Activated T-helper 17 cell treated with anti-CD3 and anti-CD28 coated beads, Interleukin-2, amount 50 U/mL, for 72 hours (primary cell): ENCODE measurements around the gene HSD11B1L. TPM values are rescaled to one million over a fixed set of nuclear protein-coding genes. Genes with fewer than 3 reads are reported as not detected.

Source experiments
- ATAC-seq: fragments of 150-1000 bp; cut with Tn5 transposase; replicated peaks from 2 replicates; pipeline ENCODE4 v1.10.0; 2021; ENCODE audit warnings: mild to moderate bottlenecking, moderate library complexity
- H3K27ac Mint-ChIP-seq: one replicate; pipeline ENCODE4 v1.8.0; 2022; ENCODE audit warnings: mixed read lengths
- H3K27me3 Mint-ChIP-seq: one replicate; pipeline ENCODE4 v1.8.0; 2022; ENCODE audit warnings: mixed read lengths
- H3K36me3 Mint-ChIP-seq: one replicate; pipeline ENCODE4 v1.8.0; 2022; ENCODE audit warnings: low read depth, mild to moderate bottlenecking, mixed read lengths
- H3K4me1 Mint-ChIP-seq: one replicate; pipeline ENCODE4 v1.8.0; 2022; ENCODE audit warnings: mixed read lengths
- H3K4me3 Mint-ChIP-seq: one replicate; pipeline ENCODE4 v1.8.0; 2022; ENCODE audit warnings: mild to moderate bottlenecking, mixed read lengths
- H3K9me3 Mint-ChIP-seq: one replicate; pipeline ENCODE4 v1.8.0; 2022; ENCODE audit warnings: mixed read lengths
- total RNA-seq, 2 donors: library from RNA; stranded (reverse); gene quantifications; one replicate each; pipeline ENCODE4 v1.2.3, GENCODE V29; 2022

Gene HSD11B1L
- total RNA-seq, 2 donors from 2014 or later, result 2.3 to 5.3 TPM

DNA sequence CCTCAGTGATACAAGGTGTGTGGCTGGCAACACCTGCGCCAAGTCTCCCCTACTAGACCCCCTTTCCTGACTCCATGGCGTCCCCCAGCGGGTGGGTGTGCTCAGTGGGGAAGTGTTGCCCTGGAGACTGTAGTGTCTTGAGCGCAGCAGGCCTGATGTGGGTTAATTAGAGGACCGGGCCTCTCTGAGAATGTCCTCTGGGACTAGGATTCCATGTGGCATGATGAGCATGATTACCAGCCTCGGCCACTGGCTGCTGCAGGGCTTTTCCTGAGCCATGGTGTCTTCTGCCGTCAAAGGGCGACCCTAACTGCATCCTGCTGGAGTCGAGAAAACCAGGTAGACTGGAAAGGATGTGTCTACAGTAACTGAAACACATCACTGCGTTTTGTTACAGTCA is 28.6 kb upstream of the HSD11B1L start:
- Mint-ChIP-seq H3K36me3 (peaks cover 96% of the 10 kb centered on the region), H3K27ac (no peak overlapping the region)

GRCh38 chr19:5654931-5655330 is 25.9 kb upstream of the HSD11B1L start:
- peaks cover 100% of the 10 kb centered on the region for H3K36me3 Mint-ChIP-seq
- no peak overlapping the region for H3K27ac Mint-ChIP-seq
- no peaks in the 10 kb centered on the region for H3K4me1 Mint-ChIP-seq
- ATAC-seq, result no peak
- H3K4me3 Mint-ChIP-seq, result no peak overlapping the region
- no peaks in the 10 kb centered on the region for H3K9me3 Mint-ChIP-seq
- H3K27me3 Mint-ChIP-seq, result no peaks in the 10 kb centered on the region

More for the DNA sequence above, 28.6 kb upstream of the HSD11B1L start:
- Mint-ChIP-seq H3K27me3 (no peaks in the 10 kb centered on the region), H3K9me3 (no peaks in the 10 kb centered on the region), H3K4me1 (no peaks in the 10 kb centered on the region), H3K4me3 (no peak overlapping the region)
- no peak for ATAC-seq

DNA sequence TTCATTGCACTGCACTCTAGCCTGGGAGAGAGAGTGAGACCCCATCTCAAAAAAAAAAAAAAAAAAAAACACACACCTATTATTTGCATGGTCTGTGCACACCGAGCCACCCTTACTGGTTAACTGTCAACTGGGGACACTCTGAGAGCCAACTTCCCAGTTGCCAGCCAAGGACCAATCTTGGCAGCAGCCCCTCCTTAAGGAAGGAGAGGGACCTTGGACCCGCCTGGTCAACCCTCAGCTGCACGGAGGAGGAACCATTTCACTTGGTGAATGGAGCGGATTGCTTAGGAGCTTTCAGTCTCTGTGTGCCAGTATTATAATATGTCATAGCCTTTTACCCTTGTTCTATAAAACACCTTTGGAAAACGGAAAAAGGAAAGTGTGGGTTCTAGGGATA is 25.4 kb upstream of the HSD11B1L start:
- Mint-ChIP-seq H3K27me3 (no peaks in the 10 kb centered on the region), H3K36me3 (peaks cover 100% of the 10 kb centered on the region), H3K27ac (no peak overlapping the region), H3K4me1 (no peaks in the 10 kb centered on the region), H3K4me3 (no peak overlapping the region), H3K9me3 (no peaks in the 10 kb centered on the region)
- no peak for ATAC-seq

GRCh38 chr19:5661483-5661882 is 19.3 kb upstream of the HSD11B1L start:
- Mint-ChIP-seq H3K4me3 (no peak overlapping the region), H3K27ac (no peak overlapping the region), H3K36me3 (peaks cover 100% of the 10 kb centered on the region), H3K27me3 (no peaks in the 10 kb centered on the region), H3K9me3 (no peaks in the 10 kb centered on the region), H3K4me1 (peaks cover 7% of the 10 kb centered on the region)
- no peak for ATAC-seq

- Mint-ChIP-seq H3K27ac (no peak overlapping the region), H3K4me1 (peaks cover 7% of the 10 kb centered on the region), H3K9me3 (no peaks in the 10 kb centered on the region), H3K27me3 (no peaks in the 10 kb centered on the region), H3K4me3 (no peak overlapping the region), H3K36me3 (peaks cover 100% of the 10 kb centered on the region)
- no peak for ATAC-seq
Observed at GRCh38 chr19:5663904-5664303, 16.9 kb upstream of the HSD11B1L start.

- H3K9me3 Mint-ChIP-seq, result no peaks in the 10 kb centered on the region
- H3K27ac Mint-ChIP-seq, result no peak overlapping the region
- H3K4me1 Mint-ChIP-seq, result peaks cover 7% of the 10 kb centered on the region
- no peak for ATAC-seq
- no peaks in the 10 kb centered on the region for H3K27me3 Mint-ChIP-seq
- H3K4me3 Mint-ChIP-seq, result no peak overlapping the region
- H3K36me3 Mint-ChIP-seq, result peaks cover 100% of the 10 kb centered on the region
Observed at GRCh38 chr19:5664515-5664914, 16.3 kb upstream of the HSD11B1L start.

DNA sequence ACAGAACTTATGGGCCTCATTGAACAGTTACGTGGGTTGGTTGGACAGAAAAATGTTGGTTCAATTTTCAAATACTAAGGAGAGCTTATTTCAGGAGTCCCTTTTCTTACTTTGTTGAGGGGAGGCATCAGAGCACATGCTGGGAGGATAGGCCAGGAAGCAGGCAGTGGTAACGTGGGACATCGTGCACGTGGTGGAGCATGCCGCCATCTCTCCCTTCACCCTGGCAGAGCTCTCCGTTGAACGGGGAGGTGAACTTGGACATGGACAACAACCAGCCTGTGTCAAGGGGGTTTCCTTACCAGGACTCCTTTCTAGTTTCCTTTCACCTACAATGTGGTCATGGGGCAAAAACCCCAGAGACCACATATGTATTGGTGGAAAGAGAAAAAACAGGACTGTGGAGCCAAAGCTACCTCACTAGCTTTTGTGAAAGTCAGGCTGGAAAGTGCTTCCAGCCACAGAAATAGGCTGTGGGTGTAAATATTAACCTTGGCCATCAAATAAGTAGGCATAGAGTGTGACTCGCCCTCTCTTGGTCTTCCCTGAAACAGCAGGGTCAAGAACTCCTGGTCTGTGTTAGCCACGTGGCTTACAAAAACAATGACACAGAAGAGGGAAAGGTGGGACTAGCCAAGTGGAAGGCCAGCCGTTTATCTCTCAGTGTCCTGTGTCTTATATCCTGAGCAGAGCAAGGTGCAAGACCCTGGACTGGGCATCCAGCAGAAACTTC is 14.9 kb upstream of the HSD11B1L start:
- no peak overlapping the region for H3K4me3 Mint-ChIP-seq
- H3K27me3 Mint-ChIP-seq, result no peaks in the 10 kb centered on the region
- peaks cover 7% of the 10 kb centered on the region for H3K4me1 Mint-ChIP-seq
- peaks cover 97% of the 10 kb centered on the region for H3K36me3 Mint-ChIP-seq
- ATAC-seq, result peak; percentile 72
- no peaks in the 10 kb centered on the region for H3K9me3 Mint-ChIP-seq
- peak overlapping the region; percentile 60 for H3K27ac Mint-ChIP-seq

- Mint-ChIP-seq H3K27me3 (no peaks in the 10 kb centered on the region), H3K4me3 (no peak overlapping the region), H3K4me1 (peaks cover 7% of the 10 kb centered on the region), H3K9me3 (no peaks in the 10 kb centered on the region), H3K27ac (no peak overlapping the region), H3K36me3 (peaks cover 90% of the 10 kb centered on the region)
- ATAC-seq, result no peak
Observed at GRCh38 chr19:5666921-5667610, 13.8 kb upstream of the HSD11B1L start.

DNA sequence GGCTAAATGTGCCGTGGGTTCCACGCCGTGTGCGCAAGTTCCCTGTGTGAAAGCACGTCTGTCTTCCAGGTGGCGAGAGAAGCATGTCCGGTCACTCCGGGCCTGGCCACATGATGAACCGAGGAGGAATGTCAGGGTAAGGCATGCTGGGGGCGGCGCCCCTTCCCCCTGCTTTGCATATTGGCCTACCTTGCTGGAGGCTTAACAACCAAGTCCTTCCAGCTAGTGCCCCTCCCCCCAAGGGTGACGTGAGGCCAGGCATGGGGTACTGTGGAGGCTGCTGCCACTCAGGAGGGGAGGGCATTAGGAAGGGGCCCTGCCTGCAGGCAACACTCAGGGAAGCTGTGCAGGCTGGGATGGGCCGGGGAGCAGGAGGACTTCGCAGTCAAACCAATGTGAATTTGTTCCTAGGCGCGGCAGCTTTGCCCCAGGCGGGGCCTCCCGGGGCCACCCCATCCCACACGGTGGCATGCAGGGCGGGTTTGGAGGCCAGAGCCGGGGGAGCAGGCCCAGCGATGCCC is 13.0 kb upstream of the HSD11B1L start:
- no peaks in the 10 kb centered on the region for H3K9me3 Mint-ChIP-seq
- H3K4me3 Mint-ChIP-seq, result no peak overlapping the region
- H3K4me1 Mint-ChIP-seq, result peaks cover 7% of the 10 kb centered on the region
- no peak for ATAC-seq
- H3K36me3 Mint-ChIP-seq, result peaks cover 82% of the 10 kb centered on the region
- H3K27ac Mint-ChIP-seq, result no peak overlapping the region
- no peaks in the 10 kb centered on the region for H3K27me3 Mint-ChIP-seq

DNA sequence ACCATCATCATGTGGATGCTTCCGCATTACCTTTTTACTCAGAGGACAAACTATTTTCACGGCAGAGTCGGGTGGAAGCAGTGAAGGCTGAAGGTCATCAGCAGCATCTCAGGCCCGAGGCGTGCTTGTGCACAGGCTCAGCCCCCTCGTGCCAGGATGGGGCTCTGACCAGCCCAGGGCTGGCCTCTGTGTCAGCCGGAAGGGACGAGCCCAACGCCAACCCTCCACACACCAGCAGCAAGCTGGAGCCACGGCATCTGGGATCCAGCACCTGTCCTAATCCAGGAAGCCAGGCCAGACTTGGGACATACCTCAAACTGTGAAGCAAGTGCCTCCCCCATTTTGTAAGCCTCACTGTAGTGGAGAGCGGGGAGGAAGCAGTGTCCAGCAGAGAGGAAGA is 11.6 kb upstream of the HSD11B1L start:
- no peaks in the 10 kb centered on the region for H3K9me3 Mint-ChIP-seq

DNA sequence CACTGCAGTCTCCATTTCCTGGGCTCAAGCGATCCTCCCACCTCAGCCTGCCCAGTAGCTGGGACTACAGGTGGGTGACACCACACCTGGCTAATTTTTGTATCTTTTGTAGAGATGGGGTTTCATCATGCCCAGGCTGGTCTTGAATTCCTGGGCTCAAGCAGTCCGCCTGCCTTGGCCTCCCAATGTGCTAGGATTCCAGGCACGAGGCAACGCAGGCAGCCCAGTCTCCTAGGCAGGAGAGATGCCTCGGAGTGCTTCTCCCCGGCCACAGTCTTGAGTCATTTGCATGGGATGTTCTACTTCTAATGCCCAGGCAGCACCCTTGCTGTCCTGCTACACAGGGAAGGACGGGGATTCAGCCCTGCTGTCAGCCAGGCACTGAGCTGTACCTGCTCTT is 9.2 kb upstream of the HSD11B1L start:
- Mint-ChIP-seq H3K36me3 (peaks cover 45% of the 10 kb centered on the region), H3K27ac (no peak overlapping the region), H3K9me3 (no peaks in the 10 kb centered on the region), H3K27me3 (no peaks in the 10 kb centered on the region), H3K4me1 (no peaks in the 10 kb centered on the region), H3K4me3 (no peak overlapping the region)
- no peak for ATAC-seq

More for the DNA sequence above, 11.6 kb upstream of the HSD11B1L start:
- H3K4me1 Mint-ChIP-seq, result peaks cover 7% of the 10 kb centered on the region
- H3K27ac Mint-ChIP-seq, result no peak overlapping the region
- ATAC-seq, result no peak
- H3K4me3 Mint-ChIP-seq, result no peak overlapping the region
- peaks cover 68% of the 10 kb centered on the region for H3K36me3 Mint-ChIP-seq
- H3K27me3 Mint-ChIP-seq, result no peaks in the 10 kb centered on the region

- no peak overlapping the region for H3K4me3 Mint-ChIP-seq
- peaks cover 32% of the 10 kb centered on the region for H3K36me3 Mint-ChIP-seq
- H3K27me3 Mint-ChIP-seq, result no peaks in the 10 kb centered on the region
- ATAC-seq, result no peak
- H3K9me3 Mint-ChIP-seq, result no peaks in the 10 kb centered on the region
- no peak overlapping the region for H3K27ac Mint-ChIP-seq
- no peaks in the 10 kb centered on the region for H3K4me1 Mint-ChIP-seq
Observed at GRCh38 chr19:5672708-5673459, 7.9 kb upstream of the HSD11B1L start.

DNA sequence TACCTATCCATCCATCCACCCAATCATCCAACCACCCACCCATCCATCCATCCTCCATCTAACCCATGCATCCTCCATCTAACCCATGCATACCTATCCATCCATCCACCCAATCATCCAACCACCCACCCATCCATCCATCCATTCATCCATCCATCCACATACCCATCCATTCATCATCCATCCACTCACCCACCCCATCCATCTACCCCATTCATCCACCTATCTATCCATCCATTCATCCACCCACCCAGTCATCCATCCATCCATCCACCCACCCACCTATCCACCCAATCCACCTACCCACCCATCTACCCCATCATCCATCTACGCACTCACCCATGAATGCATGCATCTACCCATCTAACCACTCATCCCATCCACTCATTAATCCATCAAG is 7.1 kb upstream of the HSD11B1L start:
- Mint-ChIP-seq H3K9me3 (no peaks in the 10 kb centered on the region), H3K36me3 (peaks cover 23% of the 10 kb centered on the region), H3K27ac (no peak overlapping the region), H3K4me1 (no peaks in the 10 kb centered on the region), H3K4me3 (no peak overlapping the region), H3K27me3 (no peaks in the 10 kb centered on the region)
- ATAC-seq, result no peak

DNA sequence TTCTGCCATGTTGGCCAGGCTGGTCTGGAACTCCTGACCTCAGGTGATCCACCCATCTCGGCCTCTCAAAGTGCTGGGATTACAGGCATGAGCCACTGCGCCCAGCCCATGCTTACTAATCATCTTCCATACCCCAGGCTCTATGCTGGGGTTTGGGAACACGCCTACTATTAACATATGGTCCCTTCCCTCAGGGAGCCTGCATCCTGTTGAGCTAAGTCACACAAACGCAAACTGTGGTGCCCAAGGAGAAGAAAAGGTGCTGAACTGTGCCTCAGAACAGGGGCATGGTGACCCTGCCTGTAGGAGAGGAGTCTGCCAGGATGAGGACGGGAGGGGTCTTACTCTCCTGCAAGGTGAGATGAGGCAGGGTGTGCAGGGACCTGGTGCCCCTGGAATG is 6.1 kb upstream of the HSD11B1L start:
- no peak overlapping the region for H3K27ac Mint-ChIP-seq
- H3K4me1 Mint-ChIP-seq, result peaks cover 5% of the 10 kb centered on the region
- H3K9me3 Mint-ChIP-seq, result no peaks in the 10 kb centered on the region
- no peak overlapping the region for H3K4me3 Mint-ChIP-seq
- H3K27me3 Mint-ChIP-seq, result no peaks in the 10 kb centered on the region
- ATAC-seq, result no peak
- H3K36me3 Mint-ChIP-seq, result peaks cover 13% of the 10 kb centered on the region
